UCSD-AML1 (cell line): Measurements from ENCODE around the gene PRRC2B.
"Not testable (repeated sequence)": the region's sequence is repeated elsewhere in the genome, so short reads cannot be mapped to it uniquely, and the experiment has no call there.

Experiments used
- DNase-seq: peaks from one replicate; lab custom pipeline; 2025; ENCODE audit not compliant: unreplicated experiment; lab: John Stamatoyannopoulos, UW

PRRC2B gene

GRCh38 chr9:131432597-131433301, 38.9 kb downstream of the PRRC2B start:
- no peak for DNase-seq

- DNase-seq, result no peak
These were observed 39.5 kb downstream of the PRRC2B start for GRCh38 chr9:131433302-131433854.

DNA sequence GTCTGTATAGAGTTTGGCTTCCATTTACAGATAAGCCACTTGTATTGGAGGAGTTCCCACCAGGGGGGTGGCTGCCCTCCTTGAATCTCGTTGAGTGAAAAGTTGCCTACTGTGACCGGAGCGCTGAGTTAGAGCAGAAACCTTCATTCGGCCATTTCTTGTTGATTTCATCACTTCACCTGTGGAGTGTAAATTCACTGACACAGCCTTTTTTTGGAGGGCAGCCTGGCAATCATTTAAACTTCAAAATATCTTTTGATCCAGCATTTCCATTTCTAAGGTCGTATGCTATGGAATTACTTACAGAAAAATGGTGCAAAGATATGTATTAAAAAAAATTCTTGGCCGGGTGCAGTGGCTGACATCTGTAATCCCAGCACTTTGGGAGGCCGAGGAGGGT, 40.8 kb downstream of the PRRC2B start:
- DNase-seq, result no peak

DNA sequence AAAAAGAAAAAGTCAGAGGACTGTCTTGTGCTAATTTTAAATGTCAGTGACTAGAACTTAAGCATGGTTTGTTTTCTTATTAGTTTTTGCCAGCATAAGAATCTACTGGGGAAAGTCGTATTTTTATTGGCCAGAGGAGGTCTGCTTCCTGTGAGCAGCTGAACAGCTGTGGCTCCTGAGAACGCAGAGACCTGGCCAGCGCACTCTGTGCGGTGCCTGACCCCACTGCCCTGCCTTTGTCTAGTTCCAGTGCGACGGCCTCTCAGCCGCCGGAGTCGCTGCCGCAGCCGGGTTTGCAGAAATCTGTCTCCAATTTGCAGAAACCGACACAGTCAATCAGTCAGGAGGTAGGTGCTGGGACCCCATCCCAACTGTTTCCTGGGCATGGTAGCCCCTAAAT, 42.5 kb downstream of the PRRC2B start:
- no peak for DNase-seq

DNA sequence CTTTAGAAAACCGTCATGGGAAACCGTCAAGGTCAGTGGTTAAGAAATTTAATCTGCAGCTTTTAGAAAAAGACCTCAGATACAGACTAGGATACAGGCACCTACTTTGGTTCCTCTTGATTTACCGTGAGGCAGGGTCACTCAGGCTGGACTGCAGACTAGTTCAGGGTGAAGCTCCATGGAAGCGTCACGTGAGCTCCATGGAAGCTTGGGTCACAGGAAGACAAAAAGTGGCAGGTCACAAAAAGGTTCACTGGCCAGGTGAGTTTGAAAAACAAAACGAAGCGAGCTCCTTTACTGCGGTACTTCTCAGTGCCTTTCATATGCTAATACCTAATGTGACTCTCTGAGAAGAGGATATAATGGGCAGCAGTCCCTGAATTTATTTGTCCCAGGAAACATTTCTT, 43.0 kb downstream of the PRRC2B start:
- no peak for DNase-seq

GRCh38 chr9:131438190-131438589, 44.3 kb downstream of the PRRC2B start:
- no peak for DNase-seq

GRCh38 chr9:131439224-131439623, 45.3 kb downstream of the PRRC2B start:
- no peak for DNase-seq

- no peak for DNase-seq
These were observed 47.6 kb downstream of the PRRC2B start for GRCh38 chr9:131441441-131441840.

DNA sequence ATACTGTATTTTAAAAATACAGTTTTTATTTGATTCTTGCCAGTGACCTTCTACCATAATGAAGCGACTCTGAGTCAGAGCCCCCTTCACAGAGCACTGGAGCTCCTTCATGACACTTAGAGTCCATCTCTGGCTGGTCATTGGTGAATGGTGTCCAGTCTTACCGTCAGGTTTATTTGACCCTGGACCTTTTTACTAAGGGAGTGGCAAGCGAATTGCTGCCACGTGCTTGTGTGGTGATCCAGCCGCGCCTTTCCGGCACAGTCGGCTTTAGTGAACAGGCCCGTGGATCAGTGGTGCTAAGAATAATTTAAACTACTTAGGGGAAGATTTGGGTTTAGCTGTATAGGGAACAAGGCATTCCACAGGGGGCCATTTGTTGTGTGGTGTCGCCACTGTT, 48.5 kb downstream of the PRRC2B start:
- DNase-seq, result no peak

DNA sequence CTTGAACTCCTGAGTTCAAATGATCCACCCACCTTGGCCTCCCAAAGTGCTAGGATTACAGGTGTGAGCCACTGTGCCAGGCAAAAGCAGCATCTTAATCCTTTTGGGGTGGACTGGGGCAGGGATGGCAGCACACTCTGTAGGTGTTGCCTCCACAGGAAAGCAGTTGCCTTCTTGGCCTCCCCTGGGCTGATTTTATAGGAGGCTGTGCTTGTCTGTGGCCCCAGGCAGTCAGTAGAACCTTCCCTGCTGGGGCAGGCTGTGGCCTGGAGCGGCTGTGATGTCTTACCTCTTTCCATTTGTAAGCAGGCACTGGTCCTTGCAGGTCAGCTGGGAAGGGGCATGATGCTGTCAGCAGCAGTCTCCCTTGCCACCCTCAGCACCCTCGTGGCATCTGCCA, 49.8 kb downstream of the PRRC2B start:
- DNase-seq, result no peak

DNA sequence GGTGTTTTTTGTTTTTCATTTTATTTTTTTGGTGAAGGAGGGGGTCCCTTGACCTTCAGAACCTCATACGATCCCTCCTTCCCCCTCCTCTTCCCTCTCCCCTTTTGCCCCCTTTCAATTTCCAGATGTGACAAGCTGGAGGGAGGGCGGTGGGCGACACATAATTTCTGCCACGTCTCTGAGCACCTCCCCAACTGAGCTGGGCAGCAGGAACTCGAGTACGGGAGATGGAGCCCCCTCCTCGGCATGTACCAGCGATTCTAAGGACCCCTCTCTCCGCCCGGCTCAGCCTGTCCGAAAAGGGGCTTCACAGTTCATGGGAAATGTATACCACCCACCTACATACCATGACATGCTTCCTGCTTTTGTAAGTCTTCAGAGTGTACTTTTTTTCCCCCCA, 52.4 kb downstream of the PRRC2B start:
- DNase-seq, result no peak

- DNase-seq, result no peak
These were observed 53.3 kb downstream of the PRRC2B start for GRCh38 chr9:131447148-131447547.

DNA sequence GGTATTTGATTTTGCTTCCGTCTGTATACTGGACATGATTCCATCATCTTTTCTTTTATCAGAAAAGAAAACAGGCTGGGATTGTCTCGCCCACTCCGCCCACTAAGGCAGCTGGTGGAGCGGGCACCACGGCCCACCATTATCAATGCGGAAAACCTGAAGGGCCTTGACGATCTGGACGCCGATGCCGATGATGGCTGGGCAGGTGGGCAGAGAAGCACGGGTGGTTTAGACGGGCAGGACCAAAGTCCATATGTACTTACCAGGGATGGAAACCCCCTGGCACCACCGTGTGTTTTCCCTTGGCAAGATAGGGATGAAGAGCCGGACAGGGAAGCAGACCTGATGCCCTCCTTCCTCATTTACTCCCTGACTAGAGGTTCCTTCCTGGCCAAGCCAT, 53.7 kb downstream of the PRRC2B start:
- DNase-seq, result no peak

DNA sequence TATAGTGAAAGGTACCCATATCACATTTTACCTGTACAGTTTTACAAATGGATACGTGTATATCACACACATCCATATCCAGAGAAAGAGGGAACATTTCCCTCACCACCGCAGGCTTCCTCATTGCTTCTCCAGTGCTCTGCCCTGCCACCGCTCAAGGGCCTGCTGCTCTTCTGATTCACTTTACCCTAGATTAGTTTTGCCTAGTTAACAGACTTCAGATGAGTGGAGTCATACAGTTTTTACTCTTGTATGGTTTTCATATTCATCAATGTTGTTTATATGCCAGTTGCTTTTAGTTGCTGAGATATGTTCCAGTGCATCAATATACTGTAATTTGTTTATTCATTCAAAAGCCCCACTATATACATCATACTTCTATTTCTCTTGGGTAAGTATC, 54.9 kb downstream of the PRRC2B start:
- DNase-seq, result no peak

GRCh38 chr9:131449276-131449675, 55.4 kb downstream of the PRRC2B start:
- no peak for DNase-seq

- no peak for DNase-seq
These were observed 60.1 kb downstream of the PRRC2B start for GRCh38 chr9:131454028-131454427.

DNA sequence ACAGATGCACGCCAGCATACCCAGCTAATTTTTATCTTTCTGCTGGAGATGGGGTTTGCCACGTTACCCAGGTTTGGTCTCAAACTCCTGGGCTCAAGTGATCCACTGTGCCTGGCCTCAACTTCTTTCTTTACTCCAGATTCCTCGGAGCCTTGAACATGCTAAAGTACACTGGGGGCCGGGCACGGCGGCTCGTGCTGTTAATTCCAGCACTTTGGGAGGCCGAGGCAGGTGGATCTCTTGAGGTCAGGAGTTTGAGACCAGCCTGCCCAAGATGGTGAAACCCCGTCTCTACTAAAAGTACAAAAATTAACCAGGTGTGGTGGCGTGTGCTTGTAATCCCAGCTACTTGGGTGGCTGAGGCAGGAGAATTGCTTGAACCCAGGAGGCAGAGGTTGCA, 61.8 kb downstream of the PRRC2B start:
- not testable (repeated sequence) for DNase-seq

DNA sequence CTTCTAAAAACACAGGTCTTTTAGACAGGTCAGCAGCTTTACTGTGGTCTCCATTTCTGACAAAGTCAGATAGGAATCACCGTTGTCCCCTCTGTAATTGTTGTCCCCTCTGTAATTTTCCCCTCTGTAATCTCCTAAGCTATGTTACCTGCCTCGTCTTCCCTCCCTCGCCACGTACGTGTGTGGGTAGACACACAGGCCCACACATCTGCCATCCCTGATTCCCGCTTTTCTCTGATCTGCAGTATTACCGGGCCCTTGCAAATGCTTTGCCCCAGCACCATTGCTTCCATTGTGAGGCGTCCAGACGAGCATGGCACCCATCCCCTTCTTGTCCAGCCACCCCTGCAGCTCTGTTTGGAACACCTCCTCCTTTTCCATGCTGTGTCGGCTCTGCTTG, 63.9 kb downstream of the PRRC2B start:
- DNase-seq, result no peak

DNA sequence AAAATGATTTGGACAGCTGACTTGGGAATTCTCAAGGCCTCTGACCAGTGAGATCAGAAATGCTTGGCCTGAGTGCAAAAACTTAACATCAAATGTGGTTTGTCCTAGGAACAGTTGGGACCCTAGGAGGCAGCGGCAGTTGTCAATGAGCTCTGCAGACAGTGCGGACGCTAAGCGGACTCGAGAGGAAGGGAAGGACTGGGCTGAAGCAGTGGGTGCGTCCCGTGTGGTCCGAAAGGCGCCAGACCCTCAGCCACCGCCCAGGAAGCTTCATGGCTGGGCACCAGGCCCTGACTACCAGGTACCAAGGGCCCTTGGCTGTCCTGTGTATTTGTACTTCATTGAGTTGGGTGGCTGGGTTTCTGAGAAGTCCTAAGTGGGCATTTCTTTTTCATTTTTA, 65.2 kb downstream of the PRRC2B start:
- no peak for DNase-seq

DNA sequence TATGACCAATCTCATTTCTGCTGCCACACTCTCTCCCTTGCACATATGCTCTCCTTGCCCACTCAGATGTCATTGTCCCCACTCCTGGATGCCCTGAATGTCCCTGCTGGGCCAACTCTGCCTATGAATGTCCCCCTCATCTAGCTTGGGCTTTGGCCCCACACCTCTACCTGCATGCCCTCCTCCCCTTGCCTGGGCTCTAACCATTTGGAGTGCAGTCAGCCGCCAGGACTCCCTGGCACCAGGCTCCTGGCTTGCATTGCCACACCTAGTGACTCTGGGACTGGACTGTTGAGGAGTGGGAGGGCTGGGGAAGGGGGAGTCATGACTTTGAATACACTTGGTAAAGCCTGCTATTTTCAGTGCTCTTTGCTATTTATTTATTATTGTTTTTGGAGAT, 67.3 kb downstream of the PRRC2B start:
- DNase-seq, result no peak

DNA sequence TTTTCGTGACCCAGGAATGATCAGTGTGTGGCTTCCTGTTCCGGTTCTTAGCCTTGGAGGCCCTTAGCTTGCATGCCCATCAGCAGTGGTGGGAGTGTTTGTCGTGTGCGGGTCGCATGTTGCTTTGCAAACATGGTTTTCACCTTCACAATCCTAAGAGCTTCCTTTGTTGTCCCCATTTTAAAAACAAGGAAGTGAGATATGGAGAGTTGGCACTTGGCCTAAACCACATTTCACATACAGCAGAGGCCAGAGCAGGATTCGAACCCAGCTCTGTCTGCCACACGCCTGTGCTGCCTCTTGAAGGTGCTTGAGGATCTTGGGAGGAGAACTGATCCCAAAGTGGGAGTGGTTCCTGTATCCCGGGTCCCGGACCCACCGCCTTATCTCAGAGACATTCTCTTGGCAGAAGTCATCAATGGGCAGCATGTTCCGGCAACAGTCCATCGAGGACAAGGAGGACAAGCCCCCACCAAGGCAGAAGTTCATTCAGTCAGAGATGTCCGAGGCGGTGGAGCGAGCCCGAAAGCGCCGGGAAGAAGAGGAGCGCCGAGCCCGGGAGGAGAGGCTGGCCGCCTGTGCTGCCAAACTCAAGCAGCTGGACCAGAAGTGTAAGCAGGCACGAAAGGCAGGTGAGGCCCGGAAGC, 70.6 kb downstream of the PRRC2B start:
- no peak for DNase-seq

GRCh38 chr9:131465401-131465800, 71.5 kb downstream of the PRRC2B start:
- DNase-seq, result no peak
